ENCODE data around the gene CUEDC2. TPM values are rescaled to one million over a fixed set of nuclear protein-coding genes. Genes with fewer than 3 reads are reported as not detected.
"Not testable (repeated sequence)": the region's sequence is repeated elsewhere in the genome, so short reads cannot be mapped to it uniquely, and the experiment has no call there.

Gene CUEDC2
- total RNA-seq, 1 donor from 2014 or later, result 59.0 TPM

GRCh38 chr10:102463983-102464382 lies 31.6 kb upstream of the CUEDC2 start:
- Mint-ChIP-seq H3K27ac (no peak overlapping the region), H3K4me1 (ENCODE audit: low read depth) (peaks cover 26% of the 10 kb centered on the region), H3K27me3 (ENCODE audit: insufficient read depth) (peaks cover 1% of the 10 kb centered on the region), H3K36me3 (ENCODE audit: low read depth) (peaks cover 3% of the 10 kb centered on the region), H3K9me3 (no peaks in the 10 kb centered on the region), H3K4me3 (no peak overlapping the region)
- intact Hi-C loops (cut with micrococcal nuclease), result no loop called here
- DNase-seq (ENCODE audit: low spot score), result no peak

DNA sequence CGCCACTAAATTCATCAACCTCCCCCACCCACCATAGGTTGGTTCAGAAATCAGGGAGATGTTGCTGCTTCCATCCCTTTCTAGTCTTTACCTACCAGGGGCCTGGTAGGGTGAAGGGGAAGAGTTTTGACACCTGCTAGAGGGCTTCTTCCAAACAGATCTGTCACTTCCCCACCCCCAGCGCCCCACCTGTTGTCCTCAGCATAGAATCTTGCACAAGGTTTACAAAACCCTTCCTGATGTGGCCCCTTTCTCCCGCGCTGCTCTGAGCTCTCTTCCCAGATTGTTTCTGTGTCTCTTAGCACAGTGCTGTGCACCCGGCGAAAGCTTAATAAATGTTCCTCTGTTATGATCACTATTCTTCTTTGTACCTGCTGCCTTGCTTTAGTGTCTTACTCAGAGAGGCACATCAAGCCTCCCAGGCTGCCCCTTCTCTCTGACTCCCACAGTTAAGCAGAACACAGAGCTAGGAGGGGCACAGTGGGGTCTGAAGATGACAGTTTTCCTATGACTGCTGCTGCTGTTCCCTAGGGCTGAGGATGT lies 30.2 kb upstream of the CUEDC2 start:
- peaks cover 5% of the 10 kb centered on the region for H3K36me3 Mint-ChIP-seq (ENCODE audit: low read depth)
- intact Hi-C loops (cut with micrococcal nuclease), result no loop called here

DNA sequence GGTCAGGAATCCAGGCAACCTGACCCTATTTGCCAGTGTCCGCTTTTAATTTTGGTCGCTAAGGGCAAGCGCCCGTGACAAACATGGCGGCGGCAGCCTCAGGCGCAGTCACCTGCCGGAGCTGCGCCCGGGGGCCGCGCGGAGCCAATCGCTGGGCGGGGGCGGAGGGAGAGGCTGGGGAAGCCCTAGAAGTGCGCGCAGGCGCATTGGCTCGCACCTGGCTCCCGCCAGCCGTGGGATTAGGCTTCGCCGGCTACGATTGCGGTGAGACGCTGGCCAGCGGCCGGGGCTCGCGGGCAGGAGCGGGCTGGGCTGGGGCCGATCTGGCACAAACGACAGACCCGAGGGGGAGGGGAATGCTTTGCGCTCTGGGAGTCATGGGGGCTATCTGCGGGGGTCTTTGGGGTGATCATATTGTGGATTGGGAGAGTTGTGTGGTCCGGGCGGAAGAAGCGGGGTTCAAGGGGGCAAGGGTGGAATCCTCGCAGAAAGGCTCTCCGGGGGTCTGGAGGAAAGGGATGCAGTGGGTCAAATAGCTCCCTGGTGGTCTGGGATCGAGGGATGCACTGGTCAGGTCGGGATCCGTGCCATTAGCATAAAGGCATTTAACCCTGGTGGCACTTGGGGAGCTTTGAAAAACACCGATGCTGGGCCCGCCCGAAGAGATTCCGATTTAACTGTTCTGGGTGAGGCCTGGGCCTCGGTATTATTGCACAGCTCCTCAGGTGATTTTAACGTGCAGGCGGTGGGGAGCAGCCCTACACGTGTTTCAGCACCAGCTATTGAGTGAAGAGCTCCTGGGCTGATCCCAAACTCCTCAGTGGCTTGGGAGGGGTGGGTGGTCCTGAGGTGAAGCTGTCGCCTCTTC lies 29.0 kb upstream of the CUEDC2 start:
- Mint-ChIP-seq H3K4me3 (peak overlapping the region; percentile 94), H3K36me3 (ENCODE audit: low read depth) (peaks cover 3% of the 10 kb centered on the region), H3K27ac (peak overlapping the region; percentile 87), H3K9me3 (no peaks in the 10 kb centered on the region), H3K27me3 (ENCODE audit: insufficient read depth) (peaks cover 1% of the 10 kb centered on the region), H3K4me1 (ENCODE audit: low read depth) (peaks cover 26% of the 10 kb centered on the region)
- intact Hi-C loops (cut with micrococcal nuclease), result loop anchor here (1.0 kb wide), 6 partner anchors 8 to 216 kb away; partner anchors contain the start of genes CUEDC2, GBF1 and SUFU
- peak; percentile 91 for DNase-seq (ENCODE audit: low spot score)

More for the DNA sequence above, 30.2 kb upstream of the CUEDC2 start:
- H3K27ac Mint-ChIP-seq, result peak overlapping the region; percentile 6
- no peak for DNase-seq (ENCODE audit: low spot score)
- no peaks in the 10 kb centered on the region for H3K9me3 Mint-ChIP-seq
- H3K4me3 Mint-ChIP-seq, result peak overlapping the region; percentile 94
- H3K27me3 Mint-ChIP-seq (ENCODE audit: insufficient read depth), result peaks cover 1% of the 10 kb centered on the region
- H3K4me1 Mint-ChIP-seq (ENCODE audit: low read depth), result peaks cover 26% of the 10 kb centered on the region

DNA sequence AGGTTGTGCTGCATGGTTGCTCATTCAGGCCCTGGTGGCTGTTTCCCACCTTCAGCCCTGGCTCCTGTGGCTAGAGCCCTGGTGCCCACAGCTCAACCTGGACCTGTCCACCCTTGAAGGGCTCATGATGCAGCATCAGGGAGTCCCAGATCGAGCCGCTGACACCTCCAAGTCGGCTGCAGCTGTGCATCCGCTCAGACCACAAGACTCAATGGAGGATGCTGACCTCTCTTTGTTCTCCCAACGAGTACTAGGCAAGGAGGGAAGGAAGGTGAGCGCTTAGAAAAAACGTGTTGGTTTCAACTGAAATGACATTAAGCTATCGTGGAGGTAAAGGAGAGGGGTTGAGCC lies 28.4 kb upstream of the CUEDC2 start:
- Mint-ChIP-seq H3K27ac (peak overlapping the region; percentile 87), H3K4me3 (peak overlapping the region; percentile 94), H3K27me3 (ENCODE audit: insufficient read depth) (peaks cover 1% of the 10 kb centered on the region), H3K36me3 (ENCODE audit: low read depth) (peaks cover 5% of the 10 kb centered on the region), H3K9me3 (no peaks in the 10 kb centered on the region), H3K4me1 (ENCODE audit: low read depth) (peaks cover 26% of the 10 kb centered on the region)
- intact Hi-C loops (cut with micrococcal nuclease), result loop anchor here (1.0 kb wide), 6 partner anchors 8 to 216 kb away; partner anchors contain the start of genes CUEDC2, GBF1 and SUFU
- DNase-seq (ENCODE audit: low spot score), result no peak

GRCh38 chr10:102458656-102459055 lies 26.3 kb upstream of the CUEDC2 start:
- Mint-ChIP-seq H3K36me3 (ENCODE audit: low read depth) (peaks cover 11% of the 10 kb centered on the region), H3K4me1 (ENCODE audit: low read depth) (peaks cover 26% of the 10 kb centered on the region), H3K27ac (no peak overlapping the region), H3K9me3 (no peaks in the 10 kb centered on the region), H3K4me3 (no peak overlapping the region), H3K27me3 (ENCODE audit: insufficient read depth) (peaks cover 1% of the 10 kb centered on the region)
- no peak for DNase-seq (ENCODE audit: low spot score)
- intact Hi-C loops (cut with micrococcal nuclease), result no loop called here

DNA sequence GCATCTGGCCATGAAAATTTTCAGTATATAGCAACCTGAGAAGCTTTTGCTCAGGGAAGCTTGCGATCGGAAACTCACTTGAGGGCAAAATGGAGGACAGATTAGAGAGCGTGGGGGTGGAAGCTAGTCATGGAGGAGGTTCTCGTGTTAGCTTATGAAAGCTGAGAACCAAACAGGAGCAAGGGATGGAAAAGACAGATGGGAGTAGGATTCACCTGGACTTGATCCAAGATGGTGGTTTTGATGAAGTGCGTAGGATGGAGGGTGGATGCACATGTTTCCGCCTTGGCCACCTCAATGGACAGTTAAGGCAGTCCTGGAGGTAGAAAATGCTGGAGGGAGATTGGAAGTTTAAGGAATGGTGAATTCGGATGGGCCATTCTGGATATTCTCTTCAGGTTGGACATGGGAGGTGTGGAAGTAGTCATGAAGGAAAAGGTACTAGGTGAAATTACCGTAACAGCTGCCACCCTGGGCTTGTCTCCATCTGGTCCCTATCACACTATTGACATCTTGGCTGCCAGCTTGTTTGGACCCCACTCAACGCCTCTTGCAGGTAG lies 25.3 kb upstream of the CUEDC2 start:
- Mint-ChIP-seq H3K4me3 (no peak overlapping the region), H3K4me1 (ENCODE audit: low read depth) (peaks cover 33% of the 10 kb centered on the region), H3K27ac (no peak overlapping the region), H3K9me3 (no peaks in the 10 kb centered on the region), H3K36me3 (ENCODE audit: low read depth) (peaks cover 16% of the 10 kb centered on the region), H3K27me3 (ENCODE audit: insufficient read depth) (peaks cover 1% of the 10 kb centered on the region)
- no peak for DNase-seq (ENCODE audit: low spot score)
- intact Hi-C loops (cut with micrococcal nuclease), result no loop called here

GRCh38 chr10:102455893-102456471 lies 23.6 kb upstream of the CUEDC2 start:
- no peaks in the 10 kb centered on the region for H3K27me3 Mint-ChIP-seq (ENCODE audit: insufficient read depth)
- no peak for DNase-seq (ENCODE audit: low spot score)
- H3K9me3 Mint-ChIP-seq, result no peaks in the 10 kb centered on the region
- no peak overlapping the region for H3K4me3 Mint-ChIP-seq
- intact Hi-C loops (cut with micrococcal nuclease), result no loop called here
- peaks cover 29% of the 10 kb centered on the region for H3K4me1 Mint-ChIP-seq (ENCODE audit: low read depth)
- H3K27ac Mint-ChIP-seq, result peak overlapping the region; percentile 18
- H3K36me3 Mint-ChIP-seq (ENCODE audit: low read depth), result peaks cover 24% of the 10 kb centered on the region

DNA sequence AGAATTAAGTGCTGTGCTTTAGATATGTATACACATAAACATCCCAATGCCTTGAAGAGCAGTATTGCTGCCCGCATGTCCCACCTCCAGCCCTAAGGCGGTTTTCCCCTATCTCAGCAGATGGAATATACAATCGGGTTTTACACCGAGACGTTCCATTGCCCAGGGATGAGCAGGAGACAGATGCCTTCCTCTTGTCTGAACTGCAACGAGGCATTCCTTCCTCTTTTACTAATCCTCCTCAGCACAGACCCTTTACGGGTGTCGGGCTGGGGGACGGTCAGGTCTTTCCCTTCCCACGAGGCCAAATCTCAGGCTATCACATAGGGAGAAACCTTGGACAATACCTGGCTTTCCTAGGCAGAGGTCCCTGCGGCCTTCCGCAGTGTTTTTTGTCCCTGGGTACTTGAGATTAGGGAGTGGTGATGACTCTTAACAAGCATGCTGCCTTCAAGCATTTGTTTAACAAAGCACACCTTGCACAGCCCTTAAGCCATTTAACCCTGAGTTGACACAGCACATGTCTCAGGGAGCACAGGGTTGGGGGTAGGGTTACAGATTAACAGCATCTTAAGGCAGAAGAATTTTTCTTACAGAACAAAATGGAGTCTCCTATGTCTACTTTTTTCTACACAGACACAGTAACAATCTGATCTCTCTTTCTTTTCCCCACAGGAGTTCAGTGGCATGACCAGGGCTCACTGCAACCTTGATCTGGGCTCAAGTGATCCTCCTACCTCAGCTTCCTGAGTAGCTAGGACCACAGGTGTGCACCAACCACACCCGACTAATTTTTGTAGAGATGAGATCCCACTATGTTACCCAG lies 22.5 kb upstream of the CUEDC2 start:
- Mint-ChIP-seq H3K36me3 (ENCODE audit: low read depth) (peaks cover 24% of the 10 kb centered on the region), H3K4me1 (ENCODE audit: low read depth) (peaks cover 24% of the 10 kb centered on the region)
- H3K27me3 Mint-ChIP-seq (ENCODE audit: insufficient read depth); H3K4me3 Mint-ChIP-seq; DNase-seq (ENCODE audit: low spot score); intact Hi-C loops (cut with micrococcal nuclease); H3K9me3 Mint-ChIP-seq; H3K27ac Mint-ChIP-seq: not testable (repeated sequence)

DNA sequence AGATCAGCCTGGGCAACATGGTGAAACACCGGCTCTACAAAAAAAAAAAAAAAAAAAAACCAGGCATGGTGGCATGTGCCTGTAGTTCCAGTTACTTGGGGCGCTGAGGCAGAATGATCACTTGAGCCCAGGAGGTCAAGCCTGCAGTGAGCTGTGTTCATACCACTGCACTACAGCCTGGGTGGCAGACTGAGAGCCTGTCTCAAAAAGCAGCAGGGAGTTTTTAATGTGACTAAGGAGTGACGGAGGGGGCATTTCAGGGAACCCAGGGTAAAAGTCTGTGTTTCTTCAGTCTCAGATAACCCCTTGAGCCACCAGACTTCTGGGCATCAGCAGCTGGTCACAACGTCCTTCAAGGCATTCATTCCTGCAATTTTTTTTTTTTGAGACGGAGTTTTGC lies 21.1 kb upstream of the CUEDC2 start:
- H3K9me3 Mint-ChIP-seq, result no peaks in the 10 kb centered on the region
- no peaks in the 10 kb centered on the region for H3K27me3 Mint-ChIP-seq (ENCODE audit: insufficient read depth)
- no peak overlapping the region for H3K4me3 Mint-ChIP-seq
- H3K4me1 Mint-ChIP-seq (ENCODE audit: low read depth), result peaks cover 33% of the 10 kb centered on the region
- peaks cover 24% of the 10 kb centered on the region for H3K36me3 Mint-ChIP-seq (ENCODE audit: low read depth)
- intact Hi-C loops (cut with micrococcal nuclease), result loop anchor here (1.0 kb wide), 2 partner anchors 8 to 59 kb away; no protein-coding TSS in a partner anchor
- peak overlapping the region; percentile 68 for H3K27ac Mint-ChIP-seq
- DNase-seq (ENCODE audit: low spot score), result no peak

GRCh38 chr10:102452672-102453340 lies 20.4 kb upstream of the CUEDC2 start:
- intact Hi-C loops (cut with micrococcal nuclease), result loop anchor here (1.0 kb wide), 3 partner anchors 8 to 212 kb away; partner anchors contain the start of gene PITX3
- peaks cover 33% of the 10 kb centered on the region for H3K4me1 Mint-ChIP-seq (ENCODE audit: low read depth)
- H3K4me3 Mint-ChIP-seq, result peak overlapping the region; percentile 91
- no peaks in the 10 kb centered on the region for H3K27me3 Mint-ChIP-seq (ENCODE audit: insufficient read depth)
- DNase-seq (ENCODE audit: low spot score), result peak; percentile 55
- H3K9me3 Mint-ChIP-seq, result no peaks in the 10 kb centered on the region
- peak overlapping the region; percentile 88 for H3K27ac Mint-ChIP-seq
- peaks cover 24% of the 10 kb centered on the region for H3K36me3 Mint-ChIP-seq (ENCODE audit: low read depth)

DNA sequence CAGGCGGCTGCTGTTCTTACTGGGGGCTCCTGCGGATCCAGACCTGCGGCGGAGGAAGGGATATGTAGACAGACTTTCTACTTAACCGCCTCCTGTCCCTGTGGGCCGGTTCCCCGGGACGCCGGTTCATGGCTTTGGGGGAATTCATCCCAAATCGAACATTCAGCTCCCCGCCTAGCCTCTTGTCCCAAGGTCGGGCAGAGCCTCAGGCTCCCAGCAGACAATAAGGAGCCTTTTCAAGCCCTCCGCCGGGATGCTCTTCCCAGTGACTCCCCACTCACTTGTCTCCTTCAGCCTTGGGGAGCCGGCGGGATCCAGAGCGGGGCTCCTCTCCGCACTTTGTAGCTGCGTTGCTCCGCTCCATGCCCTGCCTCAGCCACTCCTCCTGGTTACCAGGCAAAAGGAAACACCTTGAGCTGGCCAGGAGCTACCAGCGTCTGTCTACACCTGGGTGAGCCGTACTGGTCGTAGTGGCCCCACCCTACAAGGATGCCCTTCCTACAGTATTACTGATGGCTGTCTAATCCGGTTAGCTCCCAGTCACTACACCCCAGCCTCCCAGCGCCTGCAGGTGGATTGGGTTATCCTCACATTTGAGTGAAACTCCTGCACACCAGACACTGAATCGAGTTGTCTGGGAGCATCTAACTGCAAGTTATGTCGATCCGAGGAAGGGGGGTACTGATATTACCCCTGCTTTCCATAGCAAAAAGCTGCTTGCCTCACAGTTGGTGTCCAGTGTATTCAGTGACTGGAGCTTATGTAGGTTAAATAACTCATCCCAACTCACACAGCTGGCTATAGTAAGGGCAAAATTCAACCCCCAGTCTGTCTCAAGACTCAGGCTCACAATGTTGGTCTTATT lies 19.0 kb upstream of the CUEDC2 start, which contains the start of gene C10orf95:
Gene C10orf95, minus strand, starts transcription at position 439 of the 865 bp plus-strand sequence. CDS start 450 bp downstream, outside the sequence.
- peaks cover 21% of the 10 kb centered on the region for H3K36me3 Mint-ChIP-seq (ENCODE audit: low read depth)
- no peak for DNase-seq (ENCODE audit: low spot score)
- peaks cover 33% of the 10 kb centered on the region for H3K4me1 Mint-ChIP-seq (ENCODE audit: low read depth)
- intact Hi-C loops (cut with micrococcal nuclease), result no loop called here
- H3K27ac Mint-ChIP-seq, result peak within 1 kb of the TSS; percentile 88
- H3K27me3 Mint-ChIP-seq (ENCODE audit: insufficient read depth), result no peaks in the 10 kb centered on the region
- peak within 1 kb of the TSS; percentile 95 for H3K4me3 Mint-ChIP-seq
- no peaks in the 10 kb centered on the region for H3K9me3 Mint-ChIP-seq
